H1 (cell line): ENCODE data around the gene NXT2. TPM values are rescaled to one million over a fixed set of nuclear protein-coding genes. Genes with fewer than 3 reads are reported as not detected.

Experiments used
- CTCF ChIA-PET: fragments of 300-600 bp; sonication (Branson Sonifier 250); formaldehyde crosslinking; loops from one replicate; lab custom pipeline; 2021; ENCODE audit not compliant: partially characterized antibody; lab: Charles Lee
- POLR2A ChIA-PET: fragments of 300-600 bp; sonication (Branson Sonifier 250); formaldehyde crosslinking; loops from one replicate; lab custom pipeline; 2021; ENCODE audit warnings: inconsistent platforms; ENCODE audit not compliant: partially characterized antibody; lab: Charles Lee
- DNase-seq, 2 experiments: peaks; one replicate each; pipeline versions ENCODE4 v3.0.0 to v3.0.0-alpha.2; 2010 to 2022; ENCODE audit warnings: low spot score in 2 of 2, low read depth in 1 of 2, mixed read lengths in 1 of 2
- FAIRE-seq: peaks from 2 replicates; lab custom pipeline; 2011; peaks lifted over from hg19 to GRCh38; lab: Jason Lieb, UNC
- H2AFZ ChIP-seq: 2 replicates; pipeline ENCODE4 v1.8.1; 2012; ENCODE audit warnings: low read length, inconsistent platforms
- H2AK5ac ChIP-seq: 2 replicates; pipeline ENCODE4 v1.6.1; 2013; ENCODE audit warnings: low read depth, low read length
- H2BK120ac ChIP-seq: replicated peaks from 2 replicates; pipeline ENCODE3; 2013; ENCODE audit warnings: low read depth, low read length, inconsistent platforms
- H2BK12ac ChIP-seq: 2 replicates; pipeline ENCODE4 v1.6.1; 2013; ENCODE audit warnings: low read depth, low read length
- H2BK15ac ChIP-seq: 2 replicates; pipeline ENCODE4 v1.6.1; 2013; ENCODE audit warnings: low read length
- H2BK20ac ChIP-seq: 2 replicates; pipeline ENCODE4 v1.6.1; 2013; ENCODE audit warnings: low read length
- H2BK5ac ChIP-seq: 2 replicates; pipeline ENCODE4 v1.6.1; 2013; ENCODE audit warnings: low read depth, low read length
- H3K14ac ChIP-seq: 2 replicates; pipeline ENCODE4 v1.6.1; 2013; ENCODE audit warnings: inconsistent platforms; ENCODE audit not compliant: insufficient read length
- H3K18ac ChIP-seq: 2 replicates; pipeline ENCODE4 v1.6.1; 2013; ENCODE audit warnings: low read length; ENCODE audit errors: extremely low read depth
- H3K23ac ChIP-seq: 2 replicates; pipeline ENCODE4 v1.6.1; 2013; ENCODE audit warnings: inconsistent platforms; ENCODE audit not compliant: insufficient read length
- H3K23me2 ChIP-seq: 2 replicates; pipeline ENCODE4 v1.6.1; 2013; ENCODE audit warnings: low read depth, low read length
- H3K27ac ChIP-seq: 2 replicates; pipeline ENCODE4 v1.6.1; 2011; ENCODE audit warnings: low read depth, low read length, inconsistent platforms
- H3K27me3 ChIP-seq, 4 experiments: replicated peaks in 1 of 4; 1 replicate in 1 of 4; 2 replicates in 3 of 4; pipeline versions ENCODE4 v1.6.1 to v1.8.1; 2011 to 2013; ENCODE audit warnings: low read length in 3 of 4, mild to moderate bottlenecking in 3 of 4, inconsistent platforms in 2 of 4, mixed read lengths in 2 of 4, moderate library complexity in 1 of 4; ENCODE audit not compliant: control insufficient read depth in 3 of 4, insufficient read depth in 3 of 4; ENCODE audit errors: extremely low read depth in 1 of 4
- H3K36me3 ChIP-seq, 4 experiments: 2 replicates each; pipeline versions ENCODE4 v1.6.1 to v1.8.1; 2011 to 2013; ENCODE audit warnings: mild to moderate bottlenecking in 4 of 4, low read length in 3 of 4, moderate library complexity in 2 of 4, control low read depth in 1 of 4, inconsistent platforms in 1 of 4; ENCODE audit not compliant: insufficient read depth in 4 of 4, control insufficient read depth in 2 of 4
- H3K4ac ChIP-seq: replicated peaks from 2 replicates; pipeline ENCODE3; 2013; ENCODE audit warnings: low read length, low read depth, mixed read lengths, inconsistent platforms; ENCODE audit not compliant: insufficient read length
- H3K4me1 ChIP-seq, 4 experiments: replicated peaks in 1 of 4; 1 replicate in 1 of 4; 2 replicates in 3 of 4; pipeline versions ENCODE4 v1.6.1 to v1.8.1; 2011 to 2013; ENCODE audit warnings: low read length in 3 of 4, inconsistent platforms in 2 of 4, mixed read lengths in 1 of 4; ENCODE audit not compliant: insufficient read depth in 4 of 4, control insufficient read depth in 3 of 4
- H3K4me2 ChIP-seq, 2 experiments: 2 replicates each; pipeline versions ENCODE4 v1.6.1 to v1.8.1; 2011 to 2013; ENCODE audit warnings: low read depth in 2 of 2, low read length in 2 of 2, control low read depth in 1 of 2, inconsistent platforms in 1 of 2, mild to moderate bottlenecking in 1 of 2; ENCODE audit not compliant: insufficient read depth in 1 of 2
- H3K4me3 ChIP-seq, 4 experiments: fragments of 200-600, 300-600 bp in 1 of 4; sonication (generic), shearing (Covaris generic), sonication (Bioruptor Twin) in 1 of 4; 2 replicates each; pipeline versions ENCODE4 v1.5.1 to v1.8.1; 2011 to 2016; ENCODE audit warnings: low read length in 4 of 4, low read depth in 3 of 4, control low read depth in 2 of 4, inconsistent platforms in 2 of 4, mild to moderate bottlenecking in 2 of 4, mixed read lengths in 1 of 4, moderate library complexity in 1 of 4; ENCODE audit not compliant: insufficient read depth in 2 of 4; ENCODE audit errors: extremely low read depth in 1 of 4
- H3K56ac ChIP-seq: replicated peaks from 2 replicates; pipeline ENCODE3; 2013; ENCODE audit warnings: low read depth, mild to moderate bottlenecking, mixed read lengths, low read length, inconsistent platforms; ENCODE audit not compliant: insufficient read length
- H3K79me1 ChIP-seq: 2 replicates; pipeline ENCODE4 v1.6.1; 2013; ENCODE audit warnings: low read depth, low read length, control low read depth
- H3K79me2 ChIP-seq, 2 experiments: 2 replicates each; pipeline versions ENCODE4 v1.6.1 to v1.8.1; 2012 to 2013; ENCODE audit warnings: low read length in 2 of 2, mild to moderate bottlenecking in 2 of 2, inconsistent platforms in 1 of 2; ENCODE audit not compliant: insufficient read depth in 2 of 2, control insufficient read depth in 1 of 2
- H3K9ac ChIP-seq, 4 experiments: replicated peaks in 1 of 4; 1 replicate in 1 of 4; 2 replicates in 3 of 4; pipeline versions ENCODE4 v1.6.1 to v1.8.1; 2011 to 2013; ENCODE audit warnings: low read depth in 3 of 4, low read length in 3 of 4, control low read depth in 2 of 4, mild to moderate bottlenecking in 2 of 4, moderate library complexity in 2 of 4, inconsistent platforms in 1 of 4; ENCODE audit errors: extremely low read depth in 1 of 4
- H3K9me3 ChIP-seq, 2 experiments: 2 replicates each; pipeline versions ENCODE4 v1.6.1 to v1.8.1; 2012 to 2013; ENCODE audit warnings: mild to moderate bottlenecking in 2 of 2, moderate library complexity in 2 of 2, control low read depth in 1 of 2, inconsistent platforms in 1 of 2, low read depth in 1 of 2, low read length in 1 of 2, mixed read lengths in 1 of 2; ENCODE audit not compliant: insufficient read depth in 2 of 2
- H4K20me1 ChIP-seq, 2 experiments: replicated peaks in 1 of 2; 2 replicates each; pipeline versions ENCODE3 to v1.8.1; 2011 to 2013; ENCODE audit warnings: inconsistent platforms in 2 of 2, low read length in 2 of 2, mild to moderate bottlenecking in 1 of 2; ENCODE audit not compliant: insufficient read depth in 2 of 2, control insufficient read depth in 1 of 2
- H4K5ac ChIP-seq: 2 replicates; pipeline ENCODE4 v1.6.1; 2013; ENCODE audit warnings: low read length, low read depth, mixed read lengths, inconsistent platforms; ENCODE audit not compliant: insufficient read length
- H4K8ac ChIP-seq: 2 replicates; pipeline ENCODE4 v1.8.0; 2013; ENCODE audit warnings: mild to moderate bottlenecking, moderate library complexity, low read length, inconsistent platforms; ENCODE audit not compliant: insufficient read depth; ENCODE audit errors: extremely low read depth
- H4K91ac ChIP-seq: replicated peaks from 2 replicates; pipeline ENCODE3; 2013; ENCODE audit warnings: low read length, mixed read lengths, inconsistent platforms; ENCODE audit not compliant: insufficient read length
- ASH2L ChIP-seq: fragments of 200-600, 300-600 bp; sonication (generic); IDR thresholded peaks from one replicate; pipeline ENCODE4 v1.7.1; 2017; ENCODE audit warnings: low read length
- CBX5 ChIP-seq: fragments of 300-800, 300-1000 bp; sonication (generic); IDR thresholded peaks from 2 replicates; pipeline ENCODE4 v1.7.1; 2016; ENCODE audit warnings: antibody characterized with exemption, low read length, low read depth
- CHD2 ChIP-seq: IDR thresholded peaks from 2 replicates; pipeline ENCODE4 v1.6.1; 2012; ENCODE audit warnings: low read length, improper control_type of control experiment
- EP300 ChIP-seq, 2 experiments: IDR thresholded peaks; 1 replicate in 1 of 2; 2 replicates in 1 of 2; pipeline ENCODE4 v1.6.1; 2011 to 2012; ENCODE audit warnings: low read depth in 2 of 2, low read length in 2 of 2, mild to moderate bottlenecking in 2 of 2, borderline replicate concordance in 1 of 2, inconsistent platforms in 1 of 2, moderate library complexity in 1 of 2
- GABPA ChIP-seq: IDR thresholded peaks from 2 replicates; pipeline ENCODE4 v1.6.1; 2011; ENCODE audit warnings: mild to moderate bottlenecking, low read length, moderate library complexity, borderline replicate concordance; ENCODE audit not compliant: insufficient read depth
- KDM4A ChIP-seq: IDR thresholded peaks from one replicate; pipeline ENCODE4 v1.7.1; 2012; ENCODE audit warnings: low read depth, mild to moderate bottlenecking, moderate library complexity, low read length, inconsistent platforms; ENCODE audit not compliant: severe bottlenecking
- NANOG ChIP-seq: IDR thresholded peaks from 2 replicates; pipeline ENCODE4 v1.6.1; 2011; ENCODE audit warnings: low read length, low read depth, mild to moderate bottlenecking, inconsistent platforms; ENCODE audit not compliant: insufficient read depth, poor library complexity, severe bottlenecking
- RAD21 ChIP-seq, 2 experiments: IDR thresholded peaks in 1 of 2; conservative IDR thresholded peaks in 1 of 2; 2 replicates each; pipeline ENCODE4 v1.6.1; 2011; ENCODE audit warnings: low read depth in 2 of 2, low read length in 2 of 2, improper control_type of control experiment in 1 of 2, inconsistent platforms in 1 of 2, mild to moderate bottlenecking in 1 of 2, moderate library complexity in 1 of 2
- RXRA ChIP-seq: IDR thresholded peaks from 2 replicates; pipeline ENCODE4 v1.6.1; 2011; ENCODE audit warnings: low read depth, mild to moderate bottlenecking, low read length, moderate library complexity; ENCODE audit not compliant: insufficient read depth
- TAF7 ChIP-seq: optimal IDR thresholded peaks from 2 replicates; pipeline ENCODE3; 2011; ENCODE audit warnings: low read depth, mild to moderate bottlenecking, inconsistent platforms, low read length, moderate library complexity, borderline replicate concordance
- TEAD4 ChIP-seq: IDR thresholded peaks from 2 replicates; pipeline ENCODE4 v1.6.1; 2012; ENCODE audit warnings: low read depth, low read length, inconsistent platforms, mixed read lengths
- ZNF274 ChIP-seq: IDR thresholded peaks from 2 replicates; pipeline ENCODE4 v1.7.0; 2012; ENCODE audit warnings: low read length, borderline replicate concordance; ENCODE audit errors: extremely low read depth
- polyA plus RNA-seq, 7 experiments: library from polyadenylated mRNA; depleted of rRNA in 3 of 7; stranded (reverse) in 5 of 7; unstranded in 2 of 7; fragments of >200 nt in 5 of 7; fragments of 200-250 nt in 2 of 7; gene quantifications; 1 replicate in 5 of 7; 2 replicates in 1 of 7; 4 replicates in 1 of 7; pipeline versions ENCODE4 v1.2.1 to v1.2.3, GENCODE V29; 2011 to 2013; ENCODE audit warnings: missing spikeins in 2 of 7, mixed read lengths in 2 of 7
- total RNA-seq: library from RNA; stranded (reverse); fragmentation: NEBNext Ultra II Directional; extraction: Animal tissue kit (Norgen Biotek cat#: 25700); gene quantifications from 2 replicates; pipeline ENCODE4 v1.2.1, GENCODE V29; 2021
- TF ChIP-seq, protein P1 (sequence below): IDR thresholded peaks from 2 replicates; pipeline ENCODE4 v1.6.1; 2012; ENCODE audit warnings: inconsistent platforms
- TF ChIP-seq, protein P2 (sequence below): IDR thresholded peaks from 2 replicates; pipeline ENCODE4 v1.6.1; 2012; ENCODE audit warnings: inconsistent platforms

The NXT2 gene
- total and polyA plus RNA-seq, 2 of the 8 experiments (the other 6 are each of a cell fraction or from before 2014, with no cell fraction given): 6.1 to 13.5 TPM

DNA sequence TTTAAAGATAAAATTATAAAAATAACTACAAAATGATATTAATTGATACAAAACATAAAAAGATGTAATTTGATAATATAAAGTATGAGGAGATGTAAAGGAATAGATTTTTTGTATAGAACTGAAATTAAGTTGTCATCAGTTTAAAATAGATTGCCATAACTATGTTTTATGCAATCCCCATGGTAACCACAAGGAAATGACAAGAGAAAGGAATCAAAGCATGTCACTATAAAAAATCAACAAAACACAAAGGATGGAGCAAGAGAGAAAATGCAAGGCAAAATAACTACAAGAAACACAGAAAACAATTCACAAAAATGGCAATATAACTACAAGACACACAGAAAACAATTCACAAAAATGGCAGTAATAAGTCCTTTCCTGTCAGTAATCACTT is 27.7 kb upstream of the NXT2 start:
- CTCF ChIA-PET: no interaction called here
- TF ChIP-seq GABPA (no peak), EP300 (IDR thresholded peaks at IDR 0.05; ENCODE audit: borderline replicate concordance in 1 of 2, low read depth in 2 of 2, low read length in 2 of 2) (no peak), RXRA (no peak), NANOG (no peak), CHD2 (no peak), KDM4A (no peak), TEAD4 (no peak), CBX5 (no peak), RAD21 (IDR thresholded peaks at IDR 0.05 in 1 of 2, conservative IDR thresholded peaks at IDR 0.05 in 1 of 2; ENCODE audit: low read depth in 2 of 2, low read length in 2 of 2) (no peak), TAF7 (no peak), ASH2L (no peak), ZNF274 (no peak)
- TF ChIP-seq, protein P1, sequence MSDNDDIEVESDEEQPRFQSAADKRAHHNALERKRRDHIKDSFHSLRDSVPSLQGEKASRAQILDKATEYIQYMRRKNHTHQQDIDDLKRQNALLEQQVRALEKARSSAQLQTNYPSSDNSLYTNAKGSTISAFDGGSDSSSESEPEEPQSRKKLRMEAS: no peak
- TF ChIP-seq, protein P2, sequence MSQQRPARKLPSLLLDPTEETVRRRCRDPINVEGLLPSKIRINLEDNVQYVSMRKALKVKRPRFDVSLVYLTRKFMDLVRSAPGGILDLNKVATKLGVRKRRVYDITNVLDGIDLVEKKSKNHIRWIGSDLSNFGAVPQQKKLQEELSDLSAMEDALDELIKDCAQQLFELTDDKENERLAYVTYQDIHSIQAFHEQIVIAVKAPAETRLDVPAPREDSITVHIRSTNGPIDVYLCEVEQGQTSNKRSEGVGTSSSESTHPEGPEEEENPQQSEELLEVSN: no peak

More for the DNA sequence above, 27.7 kb upstream of the NXT2 start:
- H3K27me3 ChIP-seq: no peaks in the 10 kb centered on the region
- POLR2A ChIA-PET: no interaction called here
- H2AK5ac ChIP-seq: no peak overlapping the region
- H3K18ac ChIP-seq: no peak overlapping the region
- H2BK20ac ChIP-seq: no peak overlapping the region
- no peak overlapping the region for H3K4me2 ChIP-seq
- DNase-seq (no peak), FAIRE-seq (no peak)
- no peak overlapping the region for H4K91ac ChIP-seq
- H2BK5ac ChIP-seq: no peak overlapping the region
- H3K79me1 ChIP-seq: no peaks in the 10 kb centered on the region
- H2BK120ac ChIP-seq: no peak overlapping the region
- no peaks in the 10 kb centered on the region for H3K4me1 ChIP-seq
- no peaks in the 10 kb centered on the region for H4K20me1 ChIP-seq
- no peak overlapping the region for H3K9ac ChIP-seq
- H4K8ac ChIP-seq: no peak overlapping the region
- no peak overlapping the region for H3K27ac ChIP-seq
- no peak overlapping the region for H3K23ac ChIP-seq
- H2AFZ ChIP-seq: no peak overlapping the region
- H2BK15ac ChIP-seq: no peak overlapping the region
- H3K4me3 ChIP-seq: no peak overlapping the region
- H3K56ac ChIP-seq: no peak overlapping the region
- H3K14ac ChIP-seq: no peak overlapping the region
- no peak overlapping the region for H3K4ac ChIP-seq
- H3K9me3 ChIP-seq: no peaks in the 10 kb centered on the region
- no peak overlapping the region for H2BK12ac ChIP-seq
- no peak overlapping the region for H4K5ac ChIP-seq
- H3K79me2 ChIP-seq: no peaks in the 10 kb centered on the region
- no peaks in the 10 kb centered on the region for H3K23me2 ChIP-seq
- no peaks in the 10 kb centered on the region for H3K36me3 ChIP-seq
